Measurements from ENCODE around the gene ERBB4. TPM values are rescaled to one million over a fixed set of nuclear protein-coding genes. Genes with fewer than 3 reads are reported as not detected.

ERBB4 gene
- total and polyA plus RNA-seq, 7 donors: 0.07 to 7.5 (median 2.0) TPM

GRCh38 chr2:212001325-212001724 is 537.3 kb downstream of the ERBB4 start:
- no peak overlapping the region for H3K4me3 ChIP-seq
- TF ChIP-seq, protein P1, sequence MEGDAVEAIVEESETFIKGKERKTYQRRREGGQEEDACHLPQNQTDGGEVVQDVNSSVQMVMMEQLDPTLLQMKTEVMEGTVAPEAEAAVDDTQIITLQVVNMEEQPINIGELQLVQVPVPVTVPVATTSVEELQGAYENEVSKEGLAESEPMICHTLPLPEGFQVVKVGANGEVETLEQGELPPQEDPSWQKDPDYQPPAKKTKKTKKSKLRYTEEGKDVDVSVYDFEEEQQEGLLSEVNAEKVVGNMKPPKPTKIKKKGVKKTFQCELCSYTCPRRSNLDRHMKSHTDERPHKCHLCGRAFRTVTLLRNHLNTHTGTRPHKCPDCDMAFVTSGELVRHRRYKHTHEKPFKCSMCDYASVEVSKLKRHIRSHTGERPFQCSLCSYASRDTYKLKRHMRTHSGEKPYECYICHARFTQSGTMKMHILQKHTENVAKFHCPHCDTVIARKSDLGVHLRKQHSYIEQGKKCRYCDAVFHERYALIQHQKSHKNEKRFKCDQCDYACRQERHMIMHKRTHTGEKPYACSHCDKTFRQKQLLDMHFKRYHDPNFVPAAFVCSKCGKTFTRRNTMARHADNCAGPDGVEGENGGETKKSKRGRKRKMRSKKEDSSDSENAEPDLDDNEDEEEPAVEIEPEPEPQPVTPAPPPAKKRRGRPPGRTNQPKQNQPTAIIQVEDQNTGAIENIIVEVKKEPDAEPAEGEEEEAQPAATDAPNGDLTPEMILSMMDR (IDR thresholded peaks at IDR 0.05): no peak
- intact Hi-C loops (cut with DNase I): no loop called here
- ATAC-seq (no peak), DNase-seq (no peak)
- WGBS, 3 donors: 23 to 38% (median 29%) methylated on average over 1 of the region's 1 CpG
- H3K4me1 ChIP-seq: peaks cover 3% of the 10 kb centered on the region
- no peak overlapping the region for H3K27ac ChIP-seq
- no peaks in the 10 kb centered on the region for H3K27me3 ChIP-seq (ENCODE audit: insufficient read depth in 3 of 3, low read length in 2 of 3)
- no peaks in the 10 kb centered on the region for H3K9me3 ChIP-seq
- H3K36me3 ChIP-seq (ENCODE audit: insufficient read depth in 1 of 2, low read depth in 1 of 2): no peaks in the 10 kb centered on the region

DNA sequence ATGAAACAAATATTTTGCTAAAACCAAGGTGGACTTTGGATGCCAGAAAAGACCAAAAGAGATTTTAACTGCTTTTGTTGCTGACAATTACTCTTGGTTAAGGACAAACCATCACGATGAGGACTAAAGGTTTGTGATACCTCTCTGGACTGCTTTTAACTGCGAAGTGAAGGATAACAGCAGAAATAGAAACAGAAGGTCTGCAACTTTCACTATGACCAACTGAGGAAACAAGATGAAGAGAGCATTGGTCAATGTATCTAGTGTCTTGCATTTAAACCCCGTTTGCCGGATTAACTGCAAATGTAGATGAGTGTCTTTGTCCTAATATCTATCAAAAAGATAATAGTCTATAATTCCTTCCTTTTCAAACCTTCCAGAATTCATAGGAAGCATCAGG is 541.7 kb downstream of the ERBB4 start:
- intact Hi-C loops (cut with DNase I): no loop called here
- Histone ChIP-seq H3K27me3 (ENCODE audit: insufficient read depth in 3 of 3, low read length in 2 of 3) (no peaks in the 10 kb centered on the region), H3K36me3 (ENCODE audit: insufficient read depth in 1 of 2, low read depth in 1 of 2) (no peaks in the 10 kb centered on the region), H3K9me3 (no peaks in the 10 kb centered on the region), H3K4me3 (no peak overlapping the region), H3K27ac (no peak overlapping the region), H3K4me1 (peaks cover 3% of the 10 kb centered on the region)
- no peak for DNase-seq
- ATAC-seq: no peak
- WGBS, 3 donors: 69 to 79% (median 76%) methylated on average over 4 of the region's 4 CpGs
- TF ChIP-seq, protein P1 (IDR thresholded peaks at IDR 0.05): no peak

GRCh38 chr2:211994806-211995205 is 543.8 kb downstream of the ERBB4 start:
- WGBS, 3 donors: 19 to 40% (median 23%) methylated on average over 2 of the region's 2 CpGs
- H3K9me3 ChIP-seq: no peaks in the 10 kb centered on the region
- DNase-seq (no peak), ATAC-seq (no peak)
- H3K27me3 ChIP-seq (ENCODE audit: insufficient read depth in 3 of 3, low read length in 2 of 3): no peaks in the 10 kb centered on the region
- H3K36me3 ChIP-seq (ENCODE audit: insufficient read depth in 1 of 2, low read depth in 1 of 2): no peaks in the 10 kb centered on the region
- no peaks in the 10 kb centered on the region for H3K4me1 ChIP-seq
- no peak overlapping the region for H3K4me3 ChIP-seq
- no peak overlapping the region for H3K27ac ChIP-seq
- intact Hi-C loops (cut with DNase I): no loop called here
- TF ChIP-seq, protein P1 (IDR thresholded peaks at IDR 0.05): no peak

DNA sequence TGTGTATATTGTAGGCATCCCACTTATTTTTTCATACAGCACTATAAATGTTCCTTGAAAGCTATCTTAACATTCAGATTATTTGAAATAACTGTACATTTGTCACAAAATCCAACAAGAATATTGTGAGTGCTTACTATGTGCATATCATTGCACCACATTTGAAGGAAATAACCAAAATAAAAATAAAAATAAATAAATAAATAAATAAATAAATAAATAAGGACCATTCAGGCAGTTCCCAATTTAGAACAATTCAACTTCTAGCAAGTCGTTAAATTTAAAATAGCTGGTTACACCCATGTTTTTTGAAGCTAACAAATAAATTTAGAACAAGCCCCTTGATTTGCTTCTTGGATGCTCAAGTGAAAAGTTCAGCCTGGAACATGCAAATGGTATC is 548.3 kb downstream of the ERBB4 start:
- ATAC-seq: no peak
- TF ChIP-seq, protein P1 (IDR thresholded peaks at IDR 0.05): no peak
- WGBS, 3 donors: 84 to 89% (median 88%) methylated on average over 1 of the region's 1 CpG
- DNase-seq: no peak
- Histone ChIP-seq H3K27ac (no peak overlapping the region), H3K4me3 (no peak overlapping the region), H3K4me1 (no peaks in the 10 kb centered on the region), H3K9me3 (no peaks in the 10 kb centered on the region), H3K27me3 (ENCODE audit: insufficient read depth in 3 of 3, low read length in 2 of 3) (no peaks in the 10 kb centered on the region), H3K36me3 (ENCODE audit: insufficient read depth in 1 of 2, low read depth in 1 of 2) (no peaks in the 10 kb centered on the region)
- intact Hi-C loops (cut with DNase I): no loop called here

- DNase-seq (no peak), ATAC-seq (no peak)
- H3K27me3 ChIP-seq (ENCODE audit: insufficient read depth in 3 of 3, low read length in 2 of 3): no peaks in the 10 kb centered on the region
- 63 to 68% (median 66%) methylated on average over 2 of the region's 2 CpGs for WGBS, 3 donors
- H3K9me3 ChIP-seq: no peaks in the 10 kb centered on the region
- no peak overlapping the region for H3K27ac ChIP-seq
- TF ChIP-seq, protein P1 (IDR thresholded peaks at IDR 0.05): no peak
- no peak overlapping the region for H3K4me3 ChIP-seq
- no peaks in the 10 kb centered on the region for H3K4me1 ChIP-seq
- intact Hi-C loops (cut with DNase I): no loop called here
- H3K36me3 ChIP-seq (ENCODE audit: insufficient read depth in 1 of 2, low read depth in 1 of 2): no peaks in the 10 kb centered on the region
Measured at GRCh38 chr2:211986313-211986712, 552.3 kb downstream of the ERBB4 start.
